ENCODE results near the gene ADAM8. TPM values are rescaled to one million over a fixed set of nuclear protein-coding genes. Genes with fewer than 3 reads are reported as not detected.

The ADAM8 gene
- polyA plus RNA-seq, 1 donor from 2014 or later: 6.4 TPM

DNA sequence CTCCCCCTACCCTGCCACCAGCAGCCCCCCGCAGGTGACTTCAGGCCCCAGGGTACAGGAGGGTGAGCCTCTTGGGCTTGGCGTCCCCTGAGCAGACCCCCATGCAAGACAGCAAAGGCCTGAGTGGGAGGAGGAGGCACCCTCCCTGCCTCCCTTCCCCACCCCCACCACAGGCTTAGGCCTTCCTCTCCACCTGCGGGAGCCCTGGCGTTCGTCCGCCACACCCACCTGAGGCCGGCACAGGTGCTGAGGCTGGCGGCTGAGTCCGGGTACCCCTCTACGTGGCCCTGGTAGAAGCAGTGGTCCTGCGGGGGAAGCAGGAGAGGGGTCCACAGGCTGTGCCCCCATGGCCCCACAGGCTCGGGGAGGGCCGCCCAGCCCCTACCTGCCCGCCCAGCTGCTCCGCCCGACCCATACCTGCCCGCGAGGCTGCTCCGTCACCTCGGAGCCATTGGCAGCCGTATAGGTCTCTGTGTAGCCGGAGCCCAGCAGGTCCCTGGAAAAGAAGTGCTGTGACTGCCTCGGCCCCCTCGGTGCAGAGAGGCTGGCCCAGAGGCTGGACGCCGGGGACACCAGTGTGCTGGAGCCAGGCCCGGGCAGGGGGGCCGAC lies 3.0 kb downstream of the ADAM8 start:
- Histone ChIP-seq H3F3A (ENCODE audit: insufficient read depth, low read length, poor library complexity, severe bottlenecking) (no peaks in the 10 kb centered on the region), H2AFZ (ENCODE audit: low read depth, low read length) (no peak overlapping the region), H3K9me3 (ENCODE audit: low read length) (no peaks in the 10 kb centered on the region), H3K27ac (ENCODE audit: low read length) (no peak overlapping the region), H3K79me2 (replicated peaks; ENCODE audit: insufficient read depth, low read length) (no peaks in the 10 kb centered on the region), H3K27me3 (ENCODE audit: insufficient read depth, low read depth, low read length) (peaks cover 10% of the 10 kb centered on the region), H3K4me2 (ENCODE audit: low read length) (no peak overlapping the region), H3K9ac (ENCODE audit: low read length) (no peak overlapping the region), H3K4me3 (ENCODE audit: low read length) (no peak overlapping the region), H3K36me3 (ENCODE audit: insufficient read depth, low read length) (no peaks in the 10 kb centered on the region), H4K20me1 (ENCODE audit: insufficient read depth) (no peaks in the 10 kb centered on the region), H3K9me2 (ENCODE audit: insufficient read depth, low read length) (no peaks in the 10 kb centered on the region)
- TF ChIP-seq RAD21 (conservative IDR thresholded peaks at IDR 0.05): no peak
- TF ChIP-seq, protein P1, sequence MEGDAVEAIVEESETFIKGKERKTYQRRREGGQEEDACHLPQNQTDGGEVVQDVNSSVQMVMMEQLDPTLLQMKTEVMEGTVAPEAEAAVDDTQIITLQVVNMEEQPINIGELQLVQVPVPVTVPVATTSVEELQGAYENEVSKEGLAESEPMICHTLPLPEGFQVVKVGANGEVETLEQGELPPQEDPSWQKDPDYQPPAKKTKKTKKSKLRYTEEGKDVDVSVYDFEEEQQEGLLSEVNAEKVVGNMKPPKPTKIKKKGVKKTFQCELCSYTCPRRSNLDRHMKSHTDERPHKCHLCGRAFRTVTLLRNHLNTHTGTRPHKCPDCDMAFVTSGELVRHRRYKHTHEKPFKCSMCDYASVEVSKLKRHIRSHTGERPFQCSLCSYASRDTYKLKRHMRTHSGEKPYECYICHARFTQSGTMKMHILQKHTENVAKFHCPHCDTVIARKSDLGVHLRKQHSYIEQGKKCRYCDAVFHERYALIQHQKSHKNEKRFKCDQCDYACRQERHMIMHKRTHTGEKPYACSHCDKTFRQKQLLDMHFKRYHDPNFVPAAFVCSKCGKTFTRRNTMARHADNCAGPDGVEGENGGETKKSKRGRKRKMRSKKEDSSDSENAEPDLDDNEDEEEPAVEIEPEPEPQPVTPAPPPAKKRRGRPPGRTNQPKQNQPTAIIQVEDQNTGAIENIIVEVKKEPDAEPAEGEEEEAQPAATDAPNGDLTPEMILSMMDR (IDR thresholded peaks at IDR 0.05; ENCODE audit: poor library complexity, severe bottlenecking): no peak
- TF ChIP-seq POLR2AphosphoS5 (IDR thresholded peaks at IDR 0.05): no peak
- no peak for TF ChIP-seq SMC3 (conservative IDR thresholded peaks at IDR 0.05; ENCODE audit: poor library complexity)
- TF ChIP-seq MXI1 (conservative IDR thresholded peaks at IDR 0.05; ENCODE audit: poor library complexity, severe bottlenecking): no peak
- no peak for TF ChIP-seq TAF1 (IDR thresholded peaks at IDR 0.05; ENCODE audit: low read depth)

DNA sequence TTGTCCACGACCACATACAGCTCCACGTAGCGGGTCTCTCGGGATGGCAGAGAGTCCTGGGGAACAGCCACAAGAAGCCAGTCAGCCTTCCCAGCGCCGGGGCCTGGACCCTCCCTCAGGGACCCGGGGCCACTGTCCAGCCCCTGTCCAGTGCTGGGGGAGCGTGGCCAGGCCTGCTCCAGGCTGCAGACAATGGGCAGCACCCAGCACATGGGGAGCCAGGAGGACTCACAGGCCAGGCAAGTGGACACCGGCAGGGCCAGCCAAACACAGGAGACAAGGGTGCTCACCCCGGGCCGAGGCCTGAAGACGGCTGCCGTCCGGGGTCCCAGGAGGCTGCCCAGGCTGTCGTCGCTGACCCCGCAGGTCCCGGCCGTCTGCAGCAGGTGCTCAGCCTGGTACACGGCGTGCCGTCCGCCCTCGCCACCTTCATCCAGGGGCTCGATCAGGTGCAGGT lies 3.7 kb downstream of the ADAM8 start:
- H2AFZ ChIP-seq (ENCODE audit: low read depth, low read length): no peak overlapping the region
- peaks cover 10% of the 10 kb centered on the region for H3K27me3 ChIP-seq (ENCODE audit: insufficient read depth, low read depth, low read length)
- TF ChIP-seq POLR2AphosphoS5 (IDR thresholded peaks at IDR 0.05) (no peak), MXI1 (conservative IDR thresholded peaks at IDR 0.05; ENCODE audit: poor library complexity, severe bottlenecking) (no peak), EP300 (conservative IDR thresholded peaks at IDR 0.05; ENCODE audit: poor library complexity, severe bottlenecking) (no peak), SMC3 (conservative IDR thresholded peaks at IDR 0.05; ENCODE audit: poor library complexity) (no peak), TAF1 (IDR thresholded peaks at IDR 0.05; ENCODE audit: low read depth) (no peak), EZH2 (IDR thresholded peaks at IDR 0.05; ENCODE audit: borderline replicate concordance, insufficient read depth, low read length, poor library complexity, severe bottlenecking) (no peak), RAD21 (conservative IDR thresholded peaks at IDR 0.05) (no peak)
- TF ChIP-seq, protein P1 (IDR thresholded peaks at IDR 0.05; ENCODE audit: poor library complexity, severe bottlenecking): no peak
- TF ChIP-seq, protein P2, sequence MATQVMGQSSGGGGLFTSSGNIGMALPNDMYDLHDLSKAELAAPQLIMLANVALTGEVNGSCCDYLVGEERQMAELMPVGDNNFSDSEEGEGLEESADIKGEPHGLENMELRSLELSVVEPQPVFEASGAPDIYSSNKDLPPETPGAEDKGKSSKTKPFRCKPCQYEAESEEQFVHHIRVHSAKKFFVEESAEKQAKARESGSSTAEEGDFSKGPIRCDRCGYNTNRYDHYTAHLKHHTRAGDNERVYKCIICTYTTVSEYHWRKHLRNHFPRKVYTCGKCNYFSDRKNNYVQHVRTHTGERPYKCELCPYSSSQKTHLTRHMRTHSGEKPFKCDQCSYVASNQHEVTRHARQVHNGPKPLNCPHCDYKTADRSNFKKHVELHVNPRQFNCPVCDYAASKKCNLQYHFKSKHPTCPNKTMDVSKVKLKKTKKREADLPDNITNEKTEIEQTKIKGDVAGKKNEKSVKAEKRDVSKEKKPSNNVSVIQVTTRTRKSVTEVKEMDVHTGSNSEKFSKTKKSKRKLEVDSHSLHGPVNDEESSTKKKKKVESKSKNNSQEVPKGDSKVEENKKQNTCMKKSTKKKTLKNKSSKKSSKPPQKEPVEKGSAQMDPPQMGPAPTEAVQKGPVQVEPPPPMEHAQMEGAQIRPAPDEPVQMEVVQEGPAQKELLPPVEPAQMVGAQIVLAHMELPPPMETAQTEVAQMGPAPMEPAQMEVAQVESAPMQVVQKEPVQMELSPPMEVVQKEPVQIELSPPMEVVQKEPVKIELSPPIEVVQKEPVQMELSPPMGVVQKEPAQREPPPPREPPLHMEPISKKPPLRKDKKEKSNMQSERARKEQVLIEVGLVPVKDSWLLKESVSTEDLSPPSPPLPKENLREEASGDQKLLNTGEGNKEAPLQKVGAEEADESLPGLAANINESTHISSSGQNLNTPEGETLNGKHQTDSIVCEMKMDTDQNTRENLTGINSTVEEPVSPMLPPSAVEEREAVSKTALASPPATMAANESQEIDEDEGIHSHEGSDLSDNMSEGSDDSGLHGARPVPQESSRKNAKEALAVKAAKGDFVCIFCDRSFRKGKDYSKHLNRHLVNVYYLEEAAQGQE (IDR thresholded peaks at IDR 0.05; ENCODE audit: borderline replicate concordance): no peak
- no peak overlapping the region for H3K9ac ChIP-seq (ENCODE audit: low read length)
- H3K9me2 ChIP-seq (ENCODE audit: insufficient read depth, low read length): no peaks in the 10 kb centered on the region
- no peaks in the 10 kb centered on the region for H3F3A ChIP-seq (ENCODE audit: insufficient read depth, low read length, poor library complexity, severe bottlenecking)
- H3K79me2 ChIP-seq (replicated peaks; ENCODE audit: insufficient read depth, low read length): no peaks in the 10 kb centered on the region
- H3K4me3 ChIP-seq (ENCODE audit: low read length): no peak overlapping the region
- no peak overlapping the region for H3K4me2 ChIP-seq (ENCODE audit: low read length)
- H4K20me1 ChIP-seq (ENCODE audit: insufficient read depth): no peaks in the 10 kb centered on the region
- H3K27ac ChIP-seq (ENCODE audit: low read length): no peak overlapping the region
- H3K36me3 ChIP-seq (ENCODE audit: insufficient read depth, low read length): no peaks in the 10 kb centered on the region
- H3K9me3 ChIP-seq (ENCODE audit: low read length): no peaks in the 10 kb centered on the region
